H9 (cell line): ENCODE measurements around the gene PRR33. TPM values are rescaled to one million over a fixed set of nuclear protein-coding genes. Genes with fewer than 3 reads are reported as not detected.

ENCODE experiments used
- DNase-seq: peaks from one replicate; pipeline ENCODE4 v3.0.0-alpha.2; 2017
- H2AFZ ChIP-seq: one replicate; pipeline ENCODE4 v1.6.1; 2013; ENCODE audit warnings: mild to moderate bottlenecking, low read length, control low read depth, moderate library complexity
- H2AK5ac ChIP-seq: 2 replicates; pipeline ENCODE4 v1.6.1; 2013; ENCODE audit warnings: low read length, control low read depth, mixed read lengths; ENCODE audit not compliant: insufficient read length
- H2BK120ac ChIP-seq: one replicate; pipeline ENCODE4 v1.6.1; 2013; ENCODE audit warnings: low read depth, mild to moderate bottlenecking, low read length, control low read depth, inconsistent platforms; ENCODE audit not compliant: poor library complexity, severe bottlenecking
- H2BK12ac ChIP-seq: 2 replicates; pipeline ENCODE4 v1.6.1; 2013; ENCODE audit warnings: low read length, control low read depth, mixed read lengths, low read depth; ENCODE audit not compliant: insufficient read length
- H2BK15ac ChIP-seq: 2 replicates; pipeline ENCODE4 v1.6.1; 2013; ENCODE audit warnings: low read depth, low read length, control low read depth
- H2BK20ac ChIP-seq: one replicate; pipeline ENCODE4 v1.6.1; 2013; ENCODE audit warnings: low read depth, mild to moderate bottlenecking, low read length, control low read depth, inconsistent platforms; ENCODE audit not compliant: poor library complexity, severe bottlenecking
- H2BK5ac ChIP-seq: 2 replicates; pipeline ENCODE4 v1.6.1; 2013; ENCODE audit warnings: low read length, control low read depth, mixed read lengths; ENCODE audit not compliant: insufficient read length
- H3K14ac ChIP-seq: 2 replicates; pipeline ENCODE4 v1.6.1; 2013; ENCODE audit warnings: low read length, control low read depth; ENCODE audit not compliant: insufficient read depth
- H3K18ac ChIP-seq: 2 replicates; pipeline ENCODE4 v1.6.1; 2013; ENCODE audit warnings: low read depth, mild to moderate bottlenecking, mixed read lengths, low read length, control low read depth; ENCODE audit not compliant: insufficient read length
- H3K23ac ChIP-seq: 2 replicates; pipeline ENCODE4 v1.6.1; 2013; ENCODE audit warnings: low read length, control low read depth, mixed read lengths, low read depth; ENCODE audit not compliant: insufficient read length
- H3K23me2 ChIP-seq: 2 replicates; pipeline ENCODE4 v1.6.1; 2013; ENCODE audit warnings: low read depth, mild to moderate bottlenecking, mixed read lengths, low read length, control low read depth; ENCODE audit not compliant: insufficient read length, poor library complexity, severe bottlenecking
- H3K27ac ChIP-seq: 2 replicates; pipeline ENCODE4 v1.5.1; 2013; ENCODE audit warnings: low read length, control low read depth, mixed read lengths, low read depth; ENCODE audit not compliant: insufficient read length
- H3K27me3 ChIP-seq: 2 replicates; pipeline ENCODE4 v1.6.1; 2013; ENCODE audit warnings: low read length, control low read depth, inconsistent platforms; ENCODE audit not compliant: insufficient read depth
- H3K4ac ChIP-seq: 2 replicates; pipeline ENCODE4 v1.6.1; 2013; ENCODE audit warnings: low read depth, mild to moderate bottlenecking, control low read depth, inconsistent platforms, low read length, moderate library complexity
- H3K4me1 ChIP-seq: 2 replicates; pipeline ENCODE4 v1.6.1; 2013; ENCODE audit warnings: low read length, control low read depth, inconsistent platforms; ENCODE audit not compliant: insufficient read depth
- H3K4me2 ChIP-seq: 2 replicates; pipeline ENCODE4 v1.6.1; 2013; ENCODE audit warnings: low read length, control low read depth, mixed read lengths; ENCODE audit not compliant: insufficient read length, insufficient read depth
- H3K56ac ChIP-seq: 2 replicates; pipeline ENCODE4 v1.6.1; 2013; ENCODE audit warnings: low read depth, mild to moderate bottlenecking, mixed read lengths, low read length, control low read depth; ENCODE audit not compliant: insufficient read length
- H3K79me1 ChIP-seq: 2 replicates; pipeline ENCODE4 v1.6.1; 2013; ENCODE audit warnings: low read depth, mild to moderate bottlenecking, moderate library complexity, low read length, control low read depth, inconsistent platforms; ENCODE audit not compliant: insufficient read depth, poor library complexity, severe bottlenecking
- H3K79me2 ChIP-seq: 2 replicates; pipeline ENCODE4 v1.6.1; 2013; ENCODE audit warnings: low read length, control low read depth, inconsistent platforms; ENCODE audit not compliant: insufficient read depth
- H3K9ac ChIP-seq: 2 replicates; pipeline ENCODE4 v1.6.1; 2013; ENCODE audit warnings: low read length, control low read depth, mixed read lengths; ENCODE audit not compliant: insufficient read length; ENCODE audit errors: extremely low read depth
- H3K9me3 ChIP-seq: one replicate; pipeline ENCODE4 v1.6.1; 2013; ENCODE audit warnings: low read depth, low read length, inconsistent platforms; ENCODE audit not compliant: control insufficient read depth
- H3T11ph ChIP-seq: one replicate; pipeline ENCODE4 v1.6.1; 2013; ENCODE audit warnings: mild to moderate bottlenecking, low read length, control low read depth, inconsistent platforms
- H4K20me1 ChIP-seq: one replicate; pipeline ENCODE4 v1.6.1; 2013; ENCODE audit not compliant: control insufficient read depth, insufficient read length, insufficient read depth
- H4K5ac ChIP-seq: 2 replicates; pipeline ENCODE4 v1.6.1; 2013; ENCODE audit warnings: low read depth, mild to moderate bottlenecking, mixed read lengths, low read length, control low read depth; ENCODE audit not compliant: insufficient read length
- H4K8ac ChIP-seq: replicated peaks from 2 replicates; pipeline ENCODE4 v1.6.1; 2013; ENCODE audit warnings: low read length, control low read depth, mixed read lengths, low read depth; ENCODE audit not compliant: insufficient read length
- H4K91ac ChIP-seq: 2 replicates; pipeline ENCODE4 v1.6.1; 2013; ENCODE audit warnings: low read depth, mild to moderate bottlenecking, moderate library complexity, mixed read lengths, low read length, control low read depth; ENCODE audit not compliant: insufficient read length
- H3K27ac Mint-ChIP-seq, 3 experiments: 2 replicates in 2 of 3; 3 replicates in 1 of 3; pipeline ENCODE4 v1.8.0; 2020 to 2021; ENCODE audit warnings: mixed read lengths in 3 of 3, mild to moderate bottlenecking in 1 of 3, moderate library complexity in 1 of 3
- H3K27me3 Mint-ChIP-seq: 2 replicates; pipeline ENCODE4 v1.8.0; 2021; ENCODE audit warnings: low read depth, mild to moderate bottlenecking, moderate library complexity, mixed read lengths
- H3K36me3 Mint-ChIP-seq, 3 experiments: 2 replicates in 2 of 3; 3 replicates in 1 of 3; pipeline ENCODE4 v1.8.0; 2020 to 2021; ENCODE audit warnings: low read depth in 3 of 3, mixed read lengths in 3 of 3; ENCODE audit not compliant: insufficient read depth in 1 of 3
- H3K4me1 Mint-ChIP-seq, 2 experiments: 2 replicates each; pipeline ENCODE4 v1.8.0; 2020; ENCODE audit warnings: mixed read lengths in 2 of 2
- H3K4me3 Mint-ChIP-seq, 2 experiments: 2 replicates in 1 of 2; 3 replicates in 1 of 2; pipeline ENCODE4 v1.8.0; 2020 to 2021; ENCODE audit warnings: mild to moderate bottlenecking in 2 of 2, mixed read lengths in 2 of 2, moderate library complexity in 1 of 2
- H3K9me3 Mint-ChIP-seq, 2 experiments: 2 replicates in 1 of 2; 3 replicates in 1 of 2; pipeline ENCODE4 v1.8.0; 2020; ENCODE audit warnings: mild to moderate bottlenecking in 2 of 2, mixed read lengths in 2 of 2, moderate library complexity in 1 of 2
- CTCF ChIP-seq: fragments of 200-600 bp; sonication (generic); conservative IDR thresholded peaks from 3 replicates; pipeline ENCODE4 v1.8.0; 2021; ENCODE audit warnings: antibody characterized with exemption, mild to moderate bottlenecking
- WGBS: extraction: QIAGEN DNeasy Blood & Tissue Kit; methylation state at CpG from one replicate; pipeline ENCODE4 v1.1.7; 2013; ENCODE audit warnings: missing lambda C conversion rate, low lambda C conversion rate, mixed read lengths; ENCODE audit not compliant: insufficient read length; ENCODE audit errors: extremely low coverage; 5-methylcytosine and 5-hydroxymethylcytosine counted together
- total RNA-seq: library from RNA; stranded (reverse); gene quantifications from 2 replicates; pipeline ENCODE4 v1.2.1, GENCODE V29; 2021

PRR33 gene
- total RNA-seq, 1 experiment from 2014 or later, result not detected

DNA sequence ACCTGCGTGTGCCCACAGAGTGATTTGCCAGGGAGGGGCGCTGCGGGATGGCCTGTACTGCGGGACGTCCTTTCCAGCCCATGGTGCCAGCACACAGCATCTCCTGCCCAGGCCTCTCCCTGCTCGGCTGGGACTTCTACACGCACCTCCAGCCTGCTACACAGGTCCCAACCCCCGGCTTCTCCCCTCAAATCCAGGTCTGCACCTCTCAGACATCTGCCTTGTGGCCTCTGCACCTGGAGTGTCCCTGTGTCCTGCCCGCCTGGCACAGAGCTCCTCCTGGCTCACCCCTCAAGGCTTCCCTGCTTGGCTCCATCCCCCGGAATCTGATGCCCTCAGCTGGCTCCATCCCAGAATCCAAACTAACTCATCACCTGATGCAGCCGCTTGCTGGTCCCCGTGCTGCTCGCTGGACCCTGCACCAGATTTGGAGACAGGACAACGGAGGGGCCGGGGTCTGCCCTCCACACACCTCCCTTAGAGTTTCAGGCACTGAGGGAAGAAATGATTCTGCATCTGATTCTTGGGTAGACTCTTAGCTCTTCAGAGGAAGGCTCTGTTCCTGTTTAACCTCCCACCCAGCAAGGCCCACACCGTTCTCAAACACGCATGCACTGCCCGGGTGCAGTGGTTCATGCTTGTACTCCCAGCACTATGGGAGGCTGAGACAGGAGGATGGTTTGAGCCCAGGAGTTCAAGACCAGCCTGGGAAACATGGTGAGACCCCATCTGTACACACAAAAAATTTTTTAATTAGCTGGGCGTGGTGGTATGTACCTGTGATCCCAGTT, 42.9 kb downstream of the PRR33 start:
- no peak overlapping the region for H2BK20ac ChIP-seq
- no peak overlapping the region for H3K4me3 Mint-ChIP-seq

More for the DNA sequence above, 42.9 kb downstream of the PRR33 start:
- no peak overlapping the region for H3K4me2 ChIP-seq
- H2AK5ac ChIP-seq, result no peak overlapping the region
- H3K27me3 ChIP-seq, result no peaks in the 10 kb centered on the region
- no peak overlapping the region for H3K18ac ChIP-seq
- no peak overlapping the region for H3K27ac ChIP-seq
- no peak overlapping the region for H4K8ac ChIP-seq
- no peak overlapping the region for H2AFZ ChIP-seq
- H3K9me3 Mint-ChIP-seq, result no peaks in the 10 kb centered on the region
- H3K4ac ChIP-seq, result no peak overlapping the region
- H3K14ac ChIP-seq, result no peak overlapping the region
- H3T11ph ChIP-seq, result no peak overlapping the region
- H4K20me1 ChIP-seq, result no peaks in the 10 kb centered on the region
- no peak overlapping the region for H2BK120ac ChIP-seq
- no peaks in the 10 kb centered on the region for H3K79me1 ChIP-seq
- no CpG with 5 or more reads among the region's 19 CpGs for WGBS
- no peaks in the 10 kb centered on the region for H3K23me2 ChIP-seq
- no peaks in the 10 kb centered on the region for H3K79me2 ChIP-seq
- H3K27me3 Mint-ChIP-seq, result peaks cover 29% of the 10 kb centered on the region
- DNase-seq, result no peak
- H3K36me3 Mint-ChIP-seq, result no peaks in the 10 kb centered on the region
- no peak for TF ChIP-seq CTCF
- H3K9me3 ChIP-seq, result no peaks in the 10 kb centered on the region
- no peaks in the 10 kb centered on the region for H3K4me1 ChIP-seq
- H3K23ac ChIP-seq, result no peak overlapping the region
- H3K4me1 Mint-ChIP-seq, result peaks cover 2 to 5% of the 10 kb centered on the region in 2 experiments; a peak in 3 of 4 replicates
- H3K56ac ChIP-seq, result no peak overlapping the region
- no peak overlapping the region for H2BK12ac ChIP-seq
- no peak overlapping the region for H2BK15ac ChIP-seq
- H4K5ac ChIP-seq, result no peak overlapping the region
- H4K91ac ChIP-seq, result no peak overlapping the region
- no peak overlapping the region for H3K9ac ChIP-seq
- no peak overlapping the region for H2BK5ac ChIP-seq
- H3K27ac Mint-ChIP-seq, result no peak overlapping the region
